ENCODE results near the gene OR6C65.

The OR6C65 gene

GRCh38 chr12:55448825-55449224, 48.5 kb downstream of the OR6C65 start:
- no peak for DNase-seq
